H1 (cell line): ENCODE measurements around the gene PCDHGA2. TPM values are rescaled to one million over a fixed set of nuclear protein-coding genes. Genes with fewer than 3 reads are reported as not detected.

Experiments
- BACH1 ChIP-seq: IDR thresholded peaks from 2 replicates; pipeline ENCODE4 v1.6.1; 2012; ENCODE audit warnings: low read length, improper control_type of control experiment
- EP300 ChIP-seq, 2 experiments: IDR thresholded peaks; 1 replicate in 1 of 2; 2 replicates in 1 of 2; pipeline ENCODE4 v1.6.1; 2011 to 2012; ENCODE audit warnings: low read depth in 2 of 2, low read length in 2 of 2, mild to moderate bottlenecking in 2 of 2, borderline replicate concordance in 1 of 2, inconsistent platforms in 1 of 2, moderate library complexity in 1 of 2
- HDAC2 ChIP-seq, 2 experiments: fragments of 300-600 bp in 1 of 2; sonication (generic) in 1 of 2; IDR thresholded peaks; 2 replicates each; pipeline ENCODE4 v1.6.1; 2011 to 2012; ENCODE audit warnings: low read depth in 2 of 2, low read length in 2 of 2, mild to moderate bottlenecking in 2 of 2, moderate library complexity in 2 of 2, borderline replicate concordance in 1 of 2, inconsistent platforms in 1 of 2
- KDM5A ChIP-seq: fragments of 200-600 bp; IDR thresholded peaks from 2 replicates; pipeline ENCODE4 v1.7.1; 2012; ENCODE audit warnings: mild to moderate bottlenecking, low read length, inconsistent platforms, mixed read lengths
- NRF1 ChIP-seq: IDR thresholded peaks from 2 replicates; pipeline ENCODE4 v1.6.1; 2011; ENCODE audit warnings: mild to moderate bottlenecking, low read depth, low read length, improper control_type of control experiment
- PHF8 ChIP-seq: fragments of 200-600 bp; sonication (generic); conservative IDR thresholded peaks from 2 replicates; pipeline ENCODE4 v1.7.1; 2012; ENCODE audit warnings: low read depth, mild to moderate bottlenecking, inconsistent platforms, low read length, moderate library complexity
- RFX5 ChIP-seq: IDR thresholded peaks from 2 replicates; pipeline ENCODE4 v1.6.1; 2011; ENCODE audit warnings: low read depth, low read length, improper control_type of control experiment, borderline replicate concordance
- RXRA ChIP-seq: IDR thresholded peaks from 2 replicates; pipeline ENCODE4 v1.6.1; 2011; ENCODE audit warnings: low read depth, mild to moderate bottlenecking, low read length, moderate library complexity; ENCODE audit not compliant: insufficient read depth
- SP1 ChIP-seq: IDR thresholded peaks from 2 replicates; pipeline ENCODE4 v1.6.1; 2011; ENCODE audit warnings: low read depth, low read length
- TAF7 ChIP-seq: optimal IDR thresholded peaks from 2 replicates; pipeline ENCODE3; 2011; ENCODE audit warnings: low read depth, mild to moderate bottlenecking, inconsistent platforms, low read length, moderate library complexity, borderline replicate concordance
- TEAD4 ChIP-seq: IDR thresholded peaks from 2 replicates; pipeline ENCODE4 v1.6.1; 2012; ENCODE audit warnings: low read depth, low read length, inconsistent platforms, mixed read lengths
- polyA plus RNA-seq, 7 experiments: library from polyadenylated mRNA; depleted of rRNA in 3 of 7; stranded (reverse) in 5 of 7; unstranded in 2 of 7; fragments of >200 nt in 5 of 7; fragments of 200-250 nt in 2 of 7; gene quantifications; 1 replicate in 5 of 7; 2 replicates in 1 of 7; 4 replicates in 1 of 7; pipeline versions ENCODE4 v1.2.1 to v1.2.3, GENCODE V29; 2011 to 2013; ENCODE audit warnings: missing spikeins in 2 of 7, mixed read lengths in 2 of 7
- total RNA-seq: library from RNA; stranded (reverse); fragmentation: NEBNext Ultra II Directional; extraction: Animal tissue kit (Norgen Biotek cat#: 25700); gene quantifications from 2 replicates; pipeline ENCODE4 v1.2.1, GENCODE V29; 2021

The PCDHGA2 gene
- total and polyA plus RNA-seq, 2 of the 8 experiments (the other 6 are each of a cell fraction or from before 2014, with no cell fraction given), result 0.32 to 0.39 TPM

- TF ChIP-seq TAF7 (no peak), EP300 (IDR thresholded peaks at IDR 0.05; ENCODE audit: borderline replicate concordance in 1 of 2, low read depth in 2 of 2, low read length in 2 of 2) (no peak), RXRA (no peak), SP1 (no peak), KDM5A (no peak), PHF8 (no peak), RFX5 (no peak), HDAC2 (IDR thresholded peaks at IDR 0.05; ENCODE audit: borderline replicate concordance in 1 of 2, low read depth in 2 of 2, low read length in 2 of 2) (no peak), BACH1 (no peak), TEAD4 (no peak), NRF1 (no peak)
Measured at GRCh38 chr5:141342773-141343172, 4.2 kb downstream of the PCDHGA2 start (continued).
